OCI-LY3 (cell line): ENCODE measurements around the gene GRIK2.

Experiments
- CTCF ChIP-seq: fragments of 200-600, 300-600 bp; sonication (generic); IDR thresholded peaks from 2 replicates; pipeline ENCODE4 v1.5.1; 2014; ENCODE audit warnings: antibody characterized with exemption, low read length, low read depth
- EZH2phosphoT487 ChIP-seq: fragments of 200-600 bp; shearing (Covaris generic); IDR thresholded peaks from 2 replicates; pipeline ENCODE4 v1.6.1; 2018; ENCODE audit warnings: antibody characterized with exemption, mixed run types, low read depth

GRCh38 chr6:101582792-101583191 is 189.3 kb downstream of the GRIK2 start:
- no peak for TF ChIP-seq CTCF
- no peak for TF ChIP-seq EZH2phosphoT487
